ENCODE measurements around the gene TRDN.

TRDN gene

GRCh38 chr6:123434186-123434585 lies 202.6 kb downstream of the TRDN start:
- no peaks in the 10 kb centered on the region for H3K27me3 ChIP-seq (ENCODE audit: control insufficient read depth, low read length)
- H3K4me1 ChIP-seq (ENCODE audit: control insufficient read depth, low read length), result no peaks in the 10 kb centered on the region
- TF ChIP-seq EZH2phosphoT487 (IDR thresholded peaks at IDR 0.05; ENCODE audit: borderline replicate concordance, low read length) (no peak), CTCF (IDR thresholded peaks at IDR 0.05; ENCODE audit: low read depth, low read length, poor library complexity, severe bottlenecking) (no peak)
- H3K9me3 ChIP-seq (ENCODE audit: control insufficient read depth, insufficient read depth, low read length), result no peaks in the 10 kb centered on the region
- H3K4me3 ChIP-seq (ENCODE audit: low read length), result no peak overlapping the region
- H3K27ac ChIP-seq (ENCODE audit: low read depth, low read length), result no peak overlapping the region
- H3K4me2 ChIP-seq (ENCODE audit: low read length), result no peak overlapping the region
- no peaks in the 10 kb centered on the region for H3K36me3 ChIP-seq (ENCODE audit: control insufficient read depth, low read length)
- H4K20me1 ChIP-seq (ENCODE audit: control insufficient read depth, insufficient read depth, low read depth, low read length), result no peaks in the 10 kb centered on the region
- H3K79me2 ChIP-seq (ENCODE audit: control insufficient read depth, low read length), result no peaks in the 10 kb centered on the region
- H3F3A ChIP-seq (ENCODE audit: control insufficient read depth, insufficient read depth), result no peaks in the 10 kb centered on the region
- H3K9me2 ChIP-seq (replicated peaks; ENCODE audit: control insufficient read depth, low read length), result no peaks in the 10 kb centered on the region

GRCh38 chr6:123430970-123431369 lies 205.8 kb downstream of the TRDN start:
- Histone ChIP-seq H3K27me3 (ENCODE audit: control insufficient read depth, low read length) (no peaks in the 10 kb centered on the region), H3K79me2 (ENCODE audit: control insufficient read depth, low read length) (no peaks in the 10 kb centered on the region), H3F3A (ENCODE audit: control insufficient read depth, insufficient read depth) (no peaks in the 10 kb centered on the region), H3K4me3 (ENCODE audit: low read length) (no peak overlapping the region), H4K20me1 (ENCODE audit: control insufficient read depth, insufficient read depth, low read depth, low read length) (no peaks in the 10 kb centered on the region), H3K36me3 (ENCODE audit: control insufficient read depth, low read length) (no peaks in the 10 kb centered on the region), H3K9me3 (ENCODE audit: control insufficient read depth, insufficient read depth, low read length) (no peaks in the 10 kb centered on the region), H3K4me2 (ENCODE audit: low read length) (no peak overlapping the region), H3K4me1 (ENCODE audit: control insufficient read depth, low read length) (no peaks in the 10 kb centered on the region), H3K9me2 (replicated peaks; ENCODE audit: control insufficient read depth, low read length) (no peaks in the 10 kb centered on the region), H3K27ac (ENCODE audit: low read depth, low read length) (no peak overlapping the region)
- TF ChIP-seq EZH2phosphoT487 (IDR thresholded peaks at IDR 0.05; ENCODE audit: borderline replicate concordance, low read length), result no peak
- no peak for TF ChIP-seq CTCF (IDR thresholded peaks at IDR 0.05; ENCODE audit: low read depth, low read length, poor library complexity, severe bottlenecking)

- Histone ChIP-seq H3K9me2 (replicated peaks; ENCODE audit: control insufficient read depth, low read length) (no peaks in the 10 kb centered on the region), H3K4me1 (ENCODE audit: control insufficient read depth, low read length) (no peaks in the 10 kb centered on the region), H3K36me3 (ENCODE audit: control insufficient read depth, low read length) (no peaks in the 10 kb centered on the region), H3F3A (ENCODE audit: control insufficient read depth, insufficient read depth) (no peaks in the 10 kb centered on the region), H3K4me2 (ENCODE audit: low read length) (no peak overlapping the region), H3K4me3 (ENCODE audit: low read length) (no peak overlapping the region), H3K27me3 (ENCODE audit: control insufficient read depth, low read length) (no peaks in the 10 kb centered on the region), H3K79me2 (ENCODE audit: control insufficient read depth, low read length) (no peaks in the 10 kb centered on the region), H3K9me3 (ENCODE audit: control insufficient read depth, insufficient read depth, low read length) (no peaks in the 10 kb centered on the region), H4K20me1 (ENCODE audit: control insufficient read depth, insufficient read depth, low read depth, low read length) (no peaks in the 10 kb centered on the region), H3K27ac (ENCODE audit: low read depth, low read length) (no peak overlapping the region)
- TF ChIP-seq EZH2phosphoT487 (IDR thresholded peaks at IDR 0.05; ENCODE audit: borderline replicate concordance, low read length) (no peak), CTCF (IDR thresholded peaks at IDR 0.05; ENCODE audit: low read depth, low read length, poor library complexity, severe bottlenecking) (no peak)
These were observed 209.7 kb downstream of the TRDN start for GRCh38 chr6:123427008-123427407.

GRCh38 chr6:123423130-123423529 lies 213.6 kb downstream of the TRDN start:
- Histone ChIP-seq H3F3A (ENCODE audit: control insufficient read depth, insufficient read depth) (no peaks in the 10 kb centered on the region), H3K27ac (ENCODE audit: low read depth, low read length) (no peak overlapping the region), H3K9me2 (replicated peaks; ENCODE audit: control insufficient read depth, low read length) (no peaks in the 10 kb centered on the region), H3K79me2 (ENCODE audit: control insufficient read depth, low read length) (no peaks in the 10 kb centered on the region), H3K4me3 (ENCODE audit: low read length) (no peak overlapping the region), H3K4me1 (ENCODE audit: control insufficient read depth, low read length) (no peaks in the 10 kb centered on the region), H3K9me3 (ENCODE audit: control insufficient read depth, insufficient read depth, low read length) (no peaks in the 10 kb centered on the region), H3K36me3 (ENCODE audit: control insufficient read depth, low read length) (no peaks in the 10 kb centered on the region), H4K20me1 (ENCODE audit: control insufficient read depth, insufficient read depth, low read depth, low read length) (no peaks in the 10 kb centered on the region), H3K27me3 (ENCODE audit: control insufficient read depth, low read length) (no peaks in the 10 kb centered on the region), H3K4me2 (ENCODE audit: low read length) (no peak overlapping the region)
- TF ChIP-seq EZH2phosphoT487 (IDR thresholded peaks at IDR 0.05; ENCODE audit: borderline replicate concordance, low read length), result no peak

All from DOHH2 (cell line).